ENCODE measurements around the gene KRT222. TPM values are rescaled to one million over a fixed set of nuclear protein-coding genes. Genes with fewer than 3 reads are reported as not detected.

Gene KRT222
- total RNA-seq, 1 donor from 2014 or later, result not detected

DNA sequence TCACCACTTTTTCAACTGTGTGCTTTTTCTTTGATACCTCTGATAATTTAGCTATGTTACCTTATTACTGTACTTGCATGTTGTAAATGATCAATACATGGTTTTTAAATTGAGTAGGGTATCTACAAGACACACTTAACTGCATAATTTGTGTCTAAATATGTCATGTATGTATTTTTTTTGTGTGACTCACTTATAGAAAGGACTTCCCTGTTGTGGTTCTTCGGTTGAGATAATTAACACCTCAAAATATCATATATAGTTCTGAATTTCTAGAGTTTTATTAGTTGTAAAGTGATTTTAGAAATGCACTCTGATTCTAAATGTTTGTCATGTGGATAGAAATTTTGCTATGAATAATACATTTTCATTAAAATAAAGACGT, 14.5 kb upstream of the KRT222 start:
- Mint-ChIP-seq H3K36me3 (ENCODE audit: low read depth) (no peaks in the 10 kb centered on the region), H3K27me3 (ENCODE audit: low read depth) (peaks cover 62% of the 10 kb centered on the region), H3K27ac (ENCODE audit: unreplicated experiment) (no peak overlapping the region), H3K4me3 (ENCODE audit: unreplicated experiment) (no peak overlapping the region), H3K4me1 (ENCODE audit: low read depth) (no peaks in the 10 kb centered on the region), H3K9me3 (ENCODE audit: low read depth) (no peaks in the 10 kb centered on the region)
- DNase-seq (ENCODE audit: low spot score), result no peak
- TF ChIP-seq, protein P1, sequence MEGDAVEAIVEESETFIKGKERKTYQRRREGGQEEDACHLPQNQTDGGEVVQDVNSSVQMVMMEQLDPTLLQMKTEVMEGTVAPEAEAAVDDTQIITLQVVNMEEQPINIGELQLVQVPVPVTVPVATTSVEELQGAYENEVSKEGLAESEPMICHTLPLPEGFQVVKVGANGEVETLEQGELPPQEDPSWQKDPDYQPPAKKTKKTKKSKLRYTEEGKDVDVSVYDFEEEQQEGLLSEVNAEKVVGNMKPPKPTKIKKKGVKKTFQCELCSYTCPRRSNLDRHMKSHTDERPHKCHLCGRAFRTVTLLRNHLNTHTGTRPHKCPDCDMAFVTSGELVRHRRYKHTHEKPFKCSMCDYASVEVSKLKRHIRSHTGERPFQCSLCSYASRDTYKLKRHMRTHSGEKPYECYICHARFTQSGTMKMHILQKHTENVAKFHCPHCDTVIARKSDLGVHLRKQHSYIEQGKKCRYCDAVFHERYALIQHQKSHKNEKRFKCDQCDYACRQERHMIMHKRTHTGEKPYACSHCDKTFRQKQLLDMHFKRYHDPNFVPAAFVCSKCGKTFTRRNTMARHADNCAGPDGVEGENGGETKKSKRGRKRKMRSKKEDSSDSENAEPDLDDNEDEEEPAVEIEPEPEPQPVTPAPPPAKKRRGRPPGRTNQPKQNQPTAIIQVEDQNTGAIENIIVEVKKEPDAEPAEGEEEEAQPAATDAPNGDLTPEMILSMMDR (IDR thresholded peaks at IDR 0.05), result no peak

DNA sequence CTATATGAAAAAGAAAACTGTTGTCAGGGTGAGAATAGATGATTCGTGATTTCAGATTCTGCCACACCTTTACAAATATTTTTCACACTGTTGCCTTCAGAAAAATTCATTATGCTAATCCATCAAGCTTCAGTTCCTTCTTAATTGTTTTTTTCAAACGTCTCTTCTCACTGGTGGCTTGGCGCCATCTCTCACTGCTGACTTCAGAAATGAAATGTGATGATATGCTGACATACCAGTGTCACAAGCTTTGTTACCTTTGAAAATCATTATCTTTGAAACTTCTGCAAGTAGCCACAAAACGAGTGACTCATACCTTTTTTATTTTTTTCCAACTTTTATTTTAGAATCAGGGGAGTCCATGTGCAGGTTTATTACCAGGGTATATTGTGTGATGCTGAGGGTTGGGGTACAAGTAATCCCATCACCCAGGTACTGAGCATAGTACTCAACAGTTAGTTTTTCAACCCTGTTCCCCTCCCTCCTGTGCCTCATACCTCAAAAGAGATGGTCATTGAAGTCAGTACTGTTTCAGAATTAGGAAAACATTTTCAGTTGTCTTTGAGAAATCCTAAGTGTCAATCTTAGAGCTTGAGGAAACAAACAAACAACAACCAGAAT, 14.0 kb upstream of the KRT222 start:
- H3K27me3 Mint-ChIP-seq (ENCODE audit: low read depth), result peaks cover 64% of the 10 kb centered on the region
- no peak overlapping the region for H3K27ac Mint-ChIP-seq (ENCODE audit: unreplicated experiment)
- H3K9me3 Mint-ChIP-seq (ENCODE audit: low read depth), result no peaks in the 10 kb centered on the region
- H3K4me1 Mint-ChIP-seq (ENCODE audit: low read depth), result no peaks in the 10 kb centered on the region
- no peak overlapping the region for H3K4me3 Mint-ChIP-seq (ENCODE audit: unreplicated experiment)
- TF ChIP-seq, protein P1 (IDR thresholded peaks at IDR 0.05), result no peak
- H3K36me3 Mint-ChIP-seq (ENCODE audit: low read depth), result no peaks in the 10 kb centered on the region
- no peak for DNase-seq (ENCODE audit: low spot score)

DNA sequence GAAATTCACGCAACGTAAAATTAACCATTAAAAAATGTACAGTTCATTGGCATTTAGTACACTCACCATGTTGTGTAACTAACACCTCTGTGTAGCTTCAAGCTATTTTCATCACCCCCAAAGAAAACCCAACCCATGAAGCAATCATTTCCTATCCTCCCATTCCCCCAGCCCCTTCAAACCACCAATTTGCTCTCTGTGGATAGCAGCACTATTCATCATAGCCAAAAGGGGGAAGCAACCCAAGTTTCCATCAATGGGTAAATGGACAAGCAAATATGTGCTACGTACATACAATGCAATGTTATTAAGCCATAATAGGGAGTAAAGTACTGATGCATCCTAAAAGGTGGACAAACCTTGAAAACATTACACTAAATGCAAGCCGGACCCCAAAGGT, 10.9 kb upstream of the KRT222 start:
- Mint-ChIP-seq H3K9me3 (ENCODE audit: low read depth) (no peaks in the 10 kb centered on the region), H3K4me1 (ENCODE audit: low read depth) (no peaks in the 10 kb centered on the region), H3K36me3 (ENCODE audit: low read depth) (peaks cover 1% of the 10 kb centered on the region), H3K27me3 (ENCODE audit: low read depth) (peaks cover 66% of the 10 kb centered on the region), H3K4me3 (ENCODE audit: unreplicated experiment) (no peak overlapping the region), H3K27ac (ENCODE audit: unreplicated experiment) (no peak overlapping the region)
- DNase-seq (ENCODE audit: low spot score), result no peak
- TF ChIP-seq, protein P1 (IDR thresholded peaks at IDR 0.05), result no peak

DNA sequence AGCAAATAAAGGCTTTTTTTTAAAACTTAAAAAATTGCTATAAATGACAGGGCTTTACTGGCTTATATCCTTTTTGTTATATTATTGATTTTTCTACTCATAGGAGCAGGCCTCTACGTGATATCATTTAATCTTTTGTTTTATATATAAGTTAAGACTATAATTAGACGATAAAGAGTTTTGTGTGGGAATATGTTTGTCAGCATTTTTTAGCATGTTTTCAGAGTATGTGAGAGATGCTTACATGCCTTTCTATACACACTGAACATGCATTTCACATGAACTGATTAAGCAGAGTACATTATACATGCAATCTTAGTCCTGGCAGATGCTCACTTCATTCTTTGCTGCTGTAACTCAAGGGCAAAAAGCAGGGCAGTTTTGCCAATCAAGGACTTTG, 7.7 kb upstream of the KRT222 start:
- TF ChIP-seq, protein P1 (IDR thresholded peaks at IDR 0.05), result no peak
- no peaks in the 10 kb centered on the region for H3K4me1 Mint-ChIP-seq (ENCODE audit: low read depth)
- peaks cover 61% of the 10 kb centered on the region for H3K27me3 Mint-ChIP-seq (ENCODE audit: low read depth)

DNA sequence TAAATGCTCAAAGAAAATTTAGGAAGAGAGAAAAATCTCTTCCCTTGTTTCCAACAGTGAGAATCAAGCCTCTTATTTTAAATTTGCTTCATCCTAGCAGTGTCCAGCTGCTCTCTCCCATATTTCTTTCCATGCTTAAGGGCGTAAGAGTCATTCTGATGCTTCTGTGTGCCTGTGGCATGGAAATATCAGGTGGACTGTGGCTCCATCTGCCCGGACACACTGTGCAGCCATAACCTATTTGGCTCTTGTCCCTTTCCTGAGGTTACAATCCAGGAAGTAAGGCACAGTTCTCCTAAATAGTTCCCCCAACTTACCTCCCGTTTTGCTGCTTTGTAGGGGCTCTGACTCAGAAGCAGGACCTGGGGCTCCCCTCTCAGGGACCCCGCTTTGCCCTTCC, 6.3 kb upstream of the KRT222 start:
- no peaks in the 10 kb centered on the region for H3K4me1 Mint-ChIP-seq (ENCODE audit: low read depth)
- TF ChIP-seq, protein P1 (IDR thresholded peaks at IDR 0.05), result no peak
- H3K9me3 Mint-ChIP-seq (ENCODE audit: low read depth), result no peaks in the 10 kb centered on the region
- H3K4me3 Mint-ChIP-seq (ENCODE audit: unreplicated experiment), result no peak overlapping the region
- DNase-seq (ENCODE audit: low spot score), result no peak
- peaks cover 1% of the 10 kb centered on the region for H3K36me3 Mint-ChIP-seq (ENCODE audit: low read depth)
- H3K27ac Mint-ChIP-seq (ENCODE audit: unreplicated experiment), result no peak overlapping the region
- peaks cover 57% of the 10 kb centered on the region for H3K27me3 Mint-ChIP-seq (ENCODE audit: low read depth)

More for the DNA sequence above, 7.7 kb upstream of the KRT222 start:
- DNase-seq (ENCODE audit: low spot score), result no peak
- no peak overlapping the region for H3K27ac Mint-ChIP-seq (ENCODE audit: unreplicated experiment)
- no peak overlapping the region for H3K4me3 Mint-ChIP-seq (ENCODE audit: unreplicated experiment)
- peaks cover 1% of the 10 kb centered on the region for H3K36me3 Mint-ChIP-seq (ENCODE audit: low read depth)
- no peaks in the 10 kb centered on the region for H3K9me3 Mint-ChIP-seq (ENCODE audit: low read depth)

Data from chondrocyte (in vitro differentiated cells).